Cortex of kidney (tissue), 1 donor: ENCODE results near the gene STARD7.
"Not testable (repeated sequence)": the region's sequence is repeated elsewhere in the genome, so short reads cannot be mapped to it uniquely, and the experiment has no call there.

Experiments
- DNase-seq: peaks from one replicate; lab custom pipeline; 2025; lab: John Stamatoyannopoulos, UW

Gene STARD7

DNA sequence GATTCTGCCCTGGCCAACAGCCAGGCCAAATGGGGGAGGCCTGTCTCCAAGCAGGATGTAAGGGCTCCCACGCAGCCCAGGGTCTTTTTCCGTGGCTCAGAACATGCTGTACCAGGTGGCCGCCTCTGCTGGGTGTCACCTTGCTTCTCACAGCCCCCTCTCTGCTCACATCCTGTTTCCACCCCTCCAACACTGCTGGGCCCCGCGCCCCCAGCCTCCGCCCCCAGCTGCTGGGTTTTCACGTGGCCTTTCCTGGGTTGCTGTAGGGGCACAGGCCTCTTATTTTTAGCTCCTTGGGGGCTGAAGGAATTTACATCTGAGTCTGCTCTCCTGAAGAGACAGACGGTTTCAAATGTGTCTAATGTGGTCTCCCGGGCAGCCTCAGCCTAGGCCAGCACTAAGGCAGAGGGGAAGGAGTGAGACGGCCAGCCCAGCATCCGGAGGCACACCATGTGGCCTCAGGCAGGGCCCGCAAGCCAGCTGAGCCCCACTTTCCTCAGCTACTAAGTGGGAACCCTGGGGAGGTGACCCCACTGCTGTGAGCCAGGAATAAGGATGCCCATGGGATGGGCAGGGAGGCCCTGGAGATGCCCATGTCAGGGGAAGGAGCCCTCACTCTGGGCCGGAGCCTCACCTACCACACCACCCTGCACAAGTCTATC is 44.7 kb downstream of the STARD7 start:
- DNase-seq = no peak

DNA sequence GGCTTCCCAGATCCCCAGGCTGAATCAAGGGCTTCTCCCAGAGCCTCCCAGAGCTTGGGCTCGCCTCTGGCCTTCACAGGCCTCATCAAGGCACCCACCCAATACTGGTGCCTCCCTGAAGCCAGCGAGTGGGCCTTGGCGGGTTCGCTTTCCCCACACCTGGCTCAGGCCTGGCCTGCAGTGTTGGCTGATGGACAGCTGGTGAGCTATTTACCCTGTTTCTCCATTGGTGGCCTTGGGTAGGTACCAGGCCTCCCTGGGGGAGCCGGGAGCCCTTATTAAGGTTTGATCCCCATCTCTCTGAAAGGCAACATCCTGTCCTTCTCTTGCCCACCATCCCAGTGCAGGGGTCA is 45.2 kb downstream of the STARD7 start:
- DNase-seq = no peak

DNA sequence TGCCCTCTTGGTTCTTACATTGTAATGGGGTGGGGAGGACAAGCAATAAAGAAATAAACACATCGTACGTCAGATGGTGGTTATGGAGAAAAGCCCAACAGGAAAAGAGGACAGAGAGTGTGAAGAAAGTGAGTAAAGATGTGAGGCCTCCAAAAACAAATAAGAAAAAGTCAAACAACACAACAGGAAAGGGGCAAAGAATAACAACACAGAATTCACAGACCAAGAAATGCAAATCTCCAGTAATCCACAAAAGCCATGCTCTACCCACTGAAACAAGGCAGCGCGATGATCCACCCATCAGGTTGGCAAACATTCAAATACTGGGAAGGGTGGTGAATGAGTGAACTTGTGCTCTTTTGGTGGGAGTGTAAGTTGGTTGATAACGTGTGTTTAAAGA is 46.7 kb downstream of the STARD7 start:
- no peak for DNase-seq

DNA sequence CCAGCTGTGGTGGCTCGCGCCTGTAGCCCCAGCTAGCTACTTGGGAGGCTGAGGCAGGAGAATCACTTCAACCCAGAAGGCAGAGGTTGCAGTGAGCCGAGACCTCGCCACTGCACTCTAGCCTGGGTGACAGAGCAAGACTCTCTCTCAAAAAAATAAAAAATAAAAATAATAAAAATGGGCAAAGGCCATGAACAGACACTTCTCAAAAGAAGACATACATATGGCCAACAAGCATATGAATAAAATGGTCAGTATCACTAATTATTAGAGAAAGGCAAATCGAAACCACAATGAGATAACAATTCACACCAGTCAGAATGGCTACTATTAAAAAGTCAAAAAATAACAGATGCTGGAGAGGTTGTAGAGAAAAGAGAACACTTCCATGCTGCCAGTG is 48.3 kb downstream of the STARD7 start:
- not testable (repeated sequence) for DNase-seq

GRCh38 chr2:96159084-96159830 is 49.4 kb downstream of the STARD7 start:
- no peak for DNase-seq

- no peak for DNase-seq
Measured at GRCh38 chr2:96158554-96158940, 50.1 kb downstream of the STARD7 start.

- DNase-seq = no peak
Measured at GRCh38 chr2:96157649-96158553, 50.7 kb downstream of the STARD7 start.

GRCh38 chr2:96156926-96157648 is 51.5 kb downstream of the STARD7 start:
- DNase-seq = no peak

GRCh38 chr2:96156011-96156820 is 52.4 kb downstream of the STARD7 start:
- no peak for DNase-seq

DNA sequence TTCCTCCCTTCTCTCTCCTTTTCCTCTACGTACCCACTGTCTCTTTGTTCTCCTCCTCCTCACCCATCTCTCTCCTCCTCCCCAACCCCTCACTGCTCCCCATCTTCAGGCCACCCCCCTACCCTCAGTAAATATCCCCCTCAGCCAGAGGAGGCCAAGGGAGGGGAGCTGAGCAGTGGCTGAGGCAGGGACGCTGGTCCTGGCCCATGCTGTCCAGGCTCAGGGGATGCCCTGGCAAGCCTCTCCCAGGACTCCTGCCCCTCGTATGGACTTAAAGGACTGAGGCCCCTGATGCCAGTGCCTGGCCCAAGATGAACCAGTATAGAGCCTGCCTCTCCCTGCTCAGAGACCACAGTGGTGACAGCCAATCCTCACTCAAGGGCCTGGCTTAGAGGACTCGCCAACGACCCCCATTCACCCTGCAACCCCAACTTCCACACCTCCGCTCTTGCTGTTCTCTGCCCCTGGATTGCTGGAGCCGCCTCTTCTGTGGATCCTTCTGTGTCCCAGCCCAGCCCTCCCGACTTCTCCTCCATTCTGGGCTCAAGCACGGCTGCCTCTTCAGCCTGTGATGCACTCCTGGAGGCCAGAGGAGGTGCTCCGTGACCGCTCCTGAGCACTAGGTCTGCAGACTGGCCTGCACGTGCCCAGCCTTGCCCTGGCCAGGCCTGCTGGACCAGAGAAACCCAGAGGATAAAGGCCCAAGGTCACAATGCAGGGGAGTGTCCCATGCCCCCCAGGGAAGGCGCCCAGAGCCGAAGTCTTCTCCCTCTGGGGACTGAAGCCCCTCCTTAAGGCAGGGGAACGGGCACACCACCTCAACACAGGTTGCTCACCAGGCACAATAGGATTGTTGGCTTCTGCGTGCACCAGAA is 53.9 kb downstream of the STARD7 start:
- no peak for DNase-seq

- no peak for DNase-seq
Measured at GRCh38 chr2:96153991-96154431, 54.6 kb downstream of the STARD7 start.

- DNase-seq = no peak
Measured at GRCh38 chr2:96153291-96153713, 55.3 kb downstream of the STARD7 start.

DNA sequence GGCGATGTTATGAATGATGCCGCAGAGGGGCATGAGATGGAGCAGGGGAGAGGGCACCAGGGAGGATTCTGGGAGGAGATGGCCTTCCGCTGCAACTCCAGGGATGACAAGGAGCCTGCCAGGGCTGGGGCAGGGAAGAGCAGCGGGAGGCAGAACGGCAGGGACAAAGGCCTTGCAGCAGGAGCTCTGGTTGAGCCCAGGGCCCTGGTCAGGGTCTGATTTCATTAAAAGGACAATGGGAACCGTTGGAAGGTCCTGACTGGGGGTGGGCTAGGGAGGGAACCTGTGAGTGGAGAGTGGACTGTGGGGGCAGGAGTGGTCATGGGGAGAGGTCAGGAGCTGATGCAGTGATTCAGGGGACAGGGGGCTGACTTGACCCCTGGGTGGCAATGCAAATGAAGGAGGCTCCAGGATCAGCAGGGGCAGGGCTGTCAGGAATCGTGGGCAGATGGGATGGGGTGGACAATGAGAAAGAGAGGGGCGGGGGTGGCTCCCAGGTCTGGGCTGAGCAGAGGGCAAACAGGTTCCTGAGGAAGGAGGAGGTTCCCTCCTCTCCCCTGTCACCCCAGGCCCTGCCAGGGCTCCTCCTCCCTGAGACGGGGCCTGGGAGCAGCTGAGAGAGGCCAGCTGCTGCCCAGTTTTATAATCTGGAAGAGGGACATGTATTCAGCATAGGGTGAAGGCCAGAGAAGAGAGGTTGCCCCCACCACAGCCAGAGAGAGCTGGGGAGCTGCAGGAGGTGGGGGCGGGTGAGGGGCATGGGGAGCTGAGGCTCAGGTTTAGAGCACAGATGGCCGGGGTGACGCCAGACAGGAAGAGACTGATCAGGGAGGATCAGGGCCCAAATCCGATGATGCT is 56.1 kb downstream of the STARD7 start:
- DNase-seq = no peak

DNA sequence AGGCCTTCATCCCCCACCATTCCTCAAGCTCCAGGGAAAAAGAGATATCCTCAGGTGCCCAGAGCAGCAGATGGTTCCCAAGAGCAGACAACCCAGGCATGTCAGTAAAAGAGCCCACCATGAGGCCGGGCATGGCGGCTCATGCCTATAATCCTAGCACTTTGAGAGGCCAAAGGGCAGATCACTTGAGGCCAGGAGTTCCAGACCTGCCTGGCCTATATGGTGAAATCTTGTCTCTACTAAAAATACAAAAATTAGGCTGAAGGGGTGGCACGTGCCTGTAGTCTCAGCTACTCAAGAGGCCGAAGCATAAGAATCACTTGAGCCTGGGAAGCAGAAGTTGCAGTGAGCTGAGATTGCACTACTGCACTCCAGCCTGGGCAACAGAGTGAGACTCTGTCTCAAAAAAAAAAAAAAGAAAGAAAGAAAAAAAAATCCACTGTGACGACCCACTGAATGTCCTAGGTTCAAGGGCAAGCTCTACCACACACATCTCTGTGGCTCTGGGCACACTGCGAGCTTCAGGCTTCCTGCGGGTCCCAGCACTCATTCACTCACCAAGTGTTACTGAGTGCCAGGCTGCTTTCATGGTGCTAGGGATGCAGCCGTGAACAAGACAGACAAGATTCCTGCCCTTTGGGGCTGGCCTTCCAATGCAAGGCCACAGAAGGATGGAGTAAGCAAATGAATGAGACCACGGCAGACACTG is 56.9 kb downstream of the STARD7 start:
- DNase-seq = no peak

DNA sequence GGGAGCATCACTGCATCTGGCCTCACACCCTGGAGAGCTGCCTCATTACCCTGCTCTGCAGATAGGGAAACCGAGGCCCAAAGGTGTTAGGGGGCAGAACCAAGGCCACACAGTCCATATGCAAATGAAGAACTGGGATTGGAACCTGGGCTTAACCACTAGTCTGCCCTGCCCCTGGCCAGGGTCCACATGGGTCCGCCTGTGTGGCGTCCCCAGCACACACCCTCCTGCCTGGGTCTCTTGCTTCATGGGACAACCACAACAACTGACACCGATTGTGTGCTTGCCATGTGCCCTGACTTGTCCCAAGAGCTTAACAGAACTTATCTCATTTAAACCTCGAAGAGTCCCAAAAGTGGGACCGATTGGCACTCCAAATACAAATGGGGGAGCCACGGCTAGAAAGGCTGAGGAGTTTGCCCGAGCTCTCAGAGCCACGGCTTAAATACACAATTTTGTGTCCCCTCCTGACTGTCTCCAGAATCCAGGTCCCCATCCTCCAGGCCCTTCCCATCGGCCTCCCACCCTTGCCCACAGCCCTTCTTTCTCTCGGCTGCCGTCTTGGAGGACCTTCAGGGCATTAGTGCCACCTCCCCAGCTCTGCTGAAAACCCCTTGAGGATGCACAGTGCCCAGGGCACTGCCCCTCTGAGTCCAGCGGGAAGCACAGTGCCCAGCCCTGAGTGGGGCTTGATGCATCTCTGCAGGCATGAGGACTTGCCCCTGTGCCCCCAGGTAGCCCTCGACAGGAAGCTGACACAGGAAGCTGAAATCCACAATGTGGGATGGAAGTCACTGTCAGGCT is 57.6 kb downstream of the STARD7 start:
- no peak for DNase-seq

DNA sequence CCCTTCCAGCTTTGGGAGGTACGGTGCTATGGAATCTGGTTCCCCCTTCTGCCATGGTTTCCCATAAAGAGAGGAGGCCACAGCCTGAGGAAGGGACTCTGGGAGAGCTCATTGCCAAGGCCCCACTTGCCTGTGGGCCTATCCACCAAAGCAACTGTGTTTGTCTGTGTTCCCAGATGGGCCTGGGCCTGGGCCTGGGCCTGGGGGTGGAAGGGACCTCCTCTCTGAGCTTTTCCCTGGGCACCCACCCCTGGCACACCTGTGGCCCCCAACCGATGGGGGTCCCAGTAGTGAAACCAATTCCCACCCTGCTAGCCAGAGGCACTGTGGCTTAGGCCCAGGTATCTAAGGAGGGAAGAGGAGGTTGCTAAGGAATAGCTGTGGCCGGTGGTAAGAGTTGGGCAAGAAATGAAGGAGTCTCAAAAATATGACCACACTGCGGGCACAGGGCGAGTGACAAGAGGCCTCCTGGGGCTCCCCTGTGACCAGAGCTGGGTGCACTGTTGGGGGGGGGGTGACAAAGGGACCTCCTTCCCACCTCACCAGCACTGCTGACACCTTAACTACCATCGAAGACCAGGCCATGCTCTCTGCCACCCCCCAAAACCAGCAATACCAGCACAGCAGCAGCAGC is 58.5 kb downstream of the STARD7 start:
- no peak for DNase-seq
